ENCODE results near the gene RAPGEF4.
"Not testable (repeated sequence)": the region's sequence is repeated elsewhere in the genome, so short reads cannot be mapped to it uniquely, and the experiment has no call there.

RAPGEF4 gene

DNA sequence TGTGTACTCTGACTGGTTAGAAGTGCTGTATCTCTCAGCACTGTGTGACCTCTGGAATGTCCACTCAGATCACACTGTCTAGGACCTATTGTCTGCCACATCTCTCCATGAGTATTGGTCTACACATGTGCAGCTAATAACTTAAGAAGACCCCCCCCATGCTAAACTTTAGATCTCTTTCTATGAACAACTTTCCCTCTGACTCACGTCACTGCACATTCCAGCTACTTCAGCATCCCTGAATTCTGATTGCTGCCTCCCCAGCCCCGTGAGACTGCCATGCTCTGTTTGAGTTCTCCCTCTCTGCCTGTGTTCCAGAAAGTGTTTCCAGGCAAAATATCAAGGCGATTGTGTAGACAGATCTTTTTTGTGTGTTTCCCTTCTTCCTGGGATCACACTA is 41.8 kb downstream of the RAPGEF4 start:
- Mint-ChIP-seq H3K27me3 (peaks cover 6% of the 10 kb centered on the region), H3K36me3 (ENCODE audit: low read depth) (no peaks in the 10 kb centered on the region), H3K27ac (no peak overlapping the region), H3K9me3 (no peaks in the 10 kb centered on the region), H3K4me1 (ENCODE audit: low read depth) (no peaks in the 10 kb centered on the region), H3K4me3 (no peak overlapping the region)

DNA sequence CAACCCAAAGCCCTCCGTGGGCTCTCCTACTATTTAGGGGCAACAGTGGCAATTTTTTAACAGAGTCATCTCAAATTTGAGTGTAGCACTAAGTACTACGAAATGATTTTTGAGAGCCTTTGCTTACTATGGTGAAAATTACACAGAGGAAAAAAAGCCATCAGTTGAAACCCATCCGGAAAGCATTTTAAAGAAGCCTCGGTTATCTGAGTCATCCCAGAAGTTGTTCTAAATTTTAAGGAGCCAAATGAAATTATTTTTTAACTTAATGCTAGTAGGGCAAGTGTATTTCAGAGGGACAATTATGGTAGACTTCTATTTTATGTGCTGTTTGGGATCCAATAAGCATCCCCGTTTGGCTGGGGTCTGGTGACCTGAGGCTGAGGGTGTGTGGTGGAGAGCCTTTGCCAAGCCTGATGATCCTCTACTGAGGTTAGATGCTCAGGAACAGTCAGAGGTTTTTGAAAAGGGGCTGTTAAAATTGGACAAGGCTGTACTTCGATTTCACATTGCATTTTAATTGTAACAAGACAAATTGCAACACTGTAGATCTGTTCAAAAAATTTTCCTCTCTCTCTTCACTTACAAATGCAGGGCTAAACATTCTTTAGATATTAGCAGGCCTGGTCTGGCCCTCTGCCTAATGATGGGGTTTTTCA is 47.0 kb downstream of the RAPGEF4 start:
- Mint-ChIP-seq H3K9me3 (no peaks in the 10 kb centered on the region), H3K4me3 (no peak overlapping the region), H3K27me3 (peaks cover 10% of the 10 kb centered on the region), H3K27ac (no peak overlapping the region), H3K36me3 (ENCODE audit: low read depth) (no peaks in the 10 kb centered on the region), H3K4me1 (ENCODE audit: low read depth) (no peaks in the 10 kb centered on the region)

DNA sequence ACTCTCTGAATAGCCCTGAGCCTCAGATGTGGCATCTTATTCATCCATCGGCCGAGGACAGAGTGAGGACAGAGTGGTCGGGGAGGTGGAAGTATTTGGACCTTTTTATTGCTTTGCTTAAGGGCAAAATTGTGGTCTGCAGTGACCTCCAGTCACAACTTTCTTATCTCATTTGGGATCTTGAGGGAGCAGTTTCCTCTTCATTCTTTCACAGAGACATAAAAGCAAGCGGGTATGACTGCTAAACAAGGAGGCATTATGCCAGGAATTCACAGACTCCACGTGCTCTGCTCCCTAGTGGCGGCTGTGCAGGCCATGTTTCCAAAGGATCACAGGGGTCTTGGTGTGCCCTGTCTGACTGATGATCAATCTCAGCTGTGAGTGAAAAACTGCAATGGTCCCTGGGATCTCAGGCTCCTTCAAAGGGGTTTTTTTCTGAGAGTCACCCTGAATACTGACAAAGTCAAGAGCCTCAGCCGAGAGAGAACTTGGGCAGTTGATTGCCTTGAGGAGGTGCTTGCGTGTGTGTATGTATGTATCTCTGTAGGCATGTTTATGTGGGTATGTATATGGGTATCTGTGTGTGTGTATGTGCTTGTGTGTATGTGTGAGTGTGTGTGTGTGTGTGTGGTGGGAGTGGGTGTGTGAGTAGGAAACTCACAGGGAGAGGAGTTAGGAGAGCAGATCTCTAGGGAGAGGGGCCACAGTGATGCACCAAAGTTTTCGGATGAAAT is 47.7 kb downstream of the RAPGEF4 start:
- Mint-ChIP-seq H3K4me3 (no peak overlapping the region), H3K9me3 (no peaks in the 10 kb centered on the region), H3K4me1 (ENCODE audit: low read depth) (no peaks in the 10 kb centered on the region), H3K27ac (no peak overlapping the region), H3K27me3 (peaks cover 10% of the 10 kb centered on the region), H3K36me3 (ENCODE audit: low read depth) (no peaks in the 10 kb centered on the region)

DNA sequence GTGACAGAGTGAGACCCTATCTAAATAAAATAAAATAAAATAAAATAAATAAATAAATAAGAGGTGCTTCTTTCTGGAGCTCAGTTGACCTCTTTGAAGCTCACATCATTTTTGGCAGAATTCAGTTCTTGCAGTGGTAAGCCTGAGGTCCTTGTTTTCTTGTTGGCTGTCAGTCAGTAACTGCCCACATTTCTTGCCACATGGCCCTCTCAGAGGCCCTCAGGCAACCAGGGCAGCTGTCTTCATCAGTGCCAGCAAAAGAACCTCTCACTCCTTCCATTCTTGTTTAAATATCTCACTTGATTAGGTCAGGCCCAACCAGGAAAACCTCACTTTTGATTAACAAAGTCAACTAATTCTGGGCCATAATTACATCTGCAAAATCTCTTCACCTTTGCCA is 53.2 kb downstream of the RAPGEF4 start:
- H3K27ac Mint-ChIP-seq = no peak overlapping the region
- no peak overlapping the region for H3K4me3 Mint-ChIP-seq
- H3K27me3 Mint-ChIP-seq = peaks cover 1% of the 10 kb centered on the region
- H3K4me1 Mint-ChIP-seq (ENCODE audit: low read depth) = no peaks in the 10 kb centered on the region
- H3K36me3 Mint-ChIP-seq (ENCODE audit: low read depth) = no peaks in the 10 kb centered on the region
- no peaks in the 10 kb centered on the region for H3K9me3 Mint-ChIP-seq

DNA sequence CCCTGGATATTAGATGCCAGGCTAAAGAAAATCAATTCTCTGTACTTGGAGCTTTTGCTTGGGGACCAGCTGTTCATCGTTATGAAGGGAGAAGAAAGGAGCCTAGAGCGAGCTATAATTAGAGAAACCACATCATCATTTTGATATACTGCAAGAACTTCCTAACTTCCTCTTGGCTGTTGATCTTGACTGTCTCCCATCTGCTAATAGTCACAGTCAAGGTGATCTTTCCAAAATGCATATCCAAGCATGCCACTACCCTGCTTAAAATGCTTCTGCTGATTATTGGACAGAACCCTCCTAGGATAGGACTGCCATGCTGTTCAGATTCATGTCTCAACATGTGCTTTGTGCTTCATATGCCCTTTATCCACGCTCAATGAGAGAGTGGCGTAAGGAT is 54.8 kb downstream of the RAPGEF4 start:
- no peaks in the 10 kb centered on the region for H3K9me3 Mint-ChIP-seq
- no peak overlapping the region for H3K27ac Mint-ChIP-seq
- no peaks in the 10 kb centered on the region for H3K4me1 Mint-ChIP-seq (ENCODE audit: low read depth)
- no peak overlapping the region for H3K4me3 Mint-ChIP-seq
- no peaks in the 10 kb centered on the region for H3K36me3 Mint-ChIP-seq (ENCODE audit: low read depth)
- H3K27me3 Mint-ChIP-seq = peaks cover 3% of the 10 kb centered on the region

DNA sequence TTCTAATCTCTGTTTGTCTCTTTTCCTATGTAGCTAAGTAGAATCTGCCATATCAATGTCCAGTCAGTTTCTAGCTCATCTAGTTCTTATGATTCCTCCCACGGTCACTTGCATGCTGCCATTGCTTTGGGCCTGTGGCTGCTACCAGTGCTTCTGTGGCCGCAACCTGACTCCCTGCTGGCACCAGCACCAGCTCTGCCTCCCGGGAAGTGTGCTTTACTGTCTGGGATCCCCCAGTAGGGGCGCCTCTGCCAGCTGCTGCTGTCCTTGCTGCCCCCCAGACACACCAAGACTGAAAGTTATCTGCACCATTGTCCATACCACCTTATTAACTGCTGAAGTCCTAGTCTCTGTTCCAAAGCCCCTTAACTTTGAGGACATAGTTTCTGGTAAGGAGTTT is 56.3 kb downstream of the RAPGEF4 start:
- H3K36me3 Mint-ChIP-seq (ENCODE audit: low read depth) = no peaks in the 10 kb centered on the region
- H3K27me3 Mint-ChIP-seq = peaks cover 3% of the 10 kb centered on the region
- no peak overlapping the region for H3K4me3 Mint-ChIP-seq
- no peaks in the 10 kb centered on the region for H3K4me1 Mint-ChIP-seq (ENCODE audit: low read depth)
- H3K9me3 Mint-ChIP-seq = no peaks in the 10 kb centered on the region
- no peak overlapping the region for H3K27ac Mint-ChIP-seq

DNA sequence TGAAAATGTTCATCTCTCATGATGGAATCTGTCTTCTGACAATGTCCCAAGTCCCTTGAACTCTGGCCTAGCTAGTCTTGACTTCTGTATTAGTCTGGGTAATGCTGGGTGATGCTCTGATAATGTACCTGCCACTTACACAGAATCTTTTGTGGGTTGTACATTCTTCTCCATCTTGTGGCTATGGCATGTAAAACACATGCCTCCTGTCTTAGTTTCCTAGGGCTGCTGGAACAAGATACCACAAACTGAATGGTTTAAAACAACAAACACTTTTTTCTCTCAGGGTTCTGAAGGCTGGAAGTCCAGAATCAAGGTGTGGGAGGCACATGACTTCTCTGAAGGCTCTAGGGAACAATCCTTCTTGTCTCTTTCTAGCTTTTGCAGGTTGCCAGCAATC is 57.1 kb downstream of the RAPGEF4 start:
- H3K4me3 Mint-ChIP-seq = no peak overlapping the region
- H3K27ac Mint-ChIP-seq = no peak overlapping the region
- H3K27me3 Mint-ChIP-seq = peaks cover 3% of the 10 kb centered on the region
- H3K9me3 Mint-ChIP-seq = no peaks in the 10 kb centered on the region
- no peaks in the 10 kb centered on the region for H3K36me3 Mint-ChIP-seq (ENCODE audit: low read depth)
- no peaks in the 10 kb centered on the region for H3K4me1 Mint-ChIP-seq (ENCODE audit: low read depth)

DNA sequence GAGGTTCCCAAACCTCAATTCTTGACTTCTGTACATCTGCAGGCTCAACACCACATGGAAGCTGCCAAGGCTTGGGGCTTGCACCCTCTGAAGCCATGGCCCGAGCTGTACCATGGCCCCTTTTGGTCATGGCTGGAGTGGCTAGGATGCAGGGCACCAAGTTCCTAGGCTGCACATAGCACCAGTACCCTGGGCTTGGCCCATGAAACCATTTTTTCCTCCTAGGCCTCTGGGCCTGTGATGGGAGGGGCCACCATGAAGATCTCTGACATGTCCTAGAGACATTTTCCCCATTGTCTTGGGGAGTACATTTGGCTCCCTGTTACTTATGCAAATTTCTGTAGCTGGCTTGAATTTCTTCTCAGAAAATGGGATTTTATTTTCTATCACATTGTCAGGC is 67.7 kb downstream of the RAPGEF4 start:
- H3K27ac Mint-ChIP-seq; H3K4me1 Mint-ChIP-seq (ENCODE audit: low read depth); H3K36me3 Mint-ChIP-seq (ENCODE audit: low read depth); H3K4me3 Mint-ChIP-seq; H3K27me3 Mint-ChIP-seq: not testable (repeated sequence)
- peaks cover 16% of the 10 kb centered on the region for H3K9me3 Mint-ChIP-seq

DNA sequence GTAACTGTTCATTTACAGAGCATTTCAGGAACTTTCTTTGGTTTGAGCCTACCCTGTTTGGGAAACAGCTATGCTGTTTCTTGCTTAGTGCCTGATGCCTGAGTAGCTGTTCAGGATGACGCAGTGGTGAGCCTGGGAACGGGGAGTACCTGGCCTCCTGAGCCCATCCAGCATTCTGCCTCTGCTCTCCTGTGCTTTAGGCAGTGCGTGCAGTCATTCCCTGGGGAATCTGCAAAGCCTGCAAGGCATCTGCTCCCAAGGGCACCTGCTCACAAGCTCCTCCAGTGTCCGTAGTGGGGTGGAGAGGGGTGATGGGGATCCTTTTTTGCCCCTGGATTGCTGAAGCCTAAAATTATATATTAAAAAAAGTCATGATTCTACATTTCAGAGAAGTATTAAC is 68.8 kb downstream of the RAPGEF4 start:
- H3K4me1 Mint-ChIP-seq (ENCODE audit: low read depth) = no peaks in the 10 kb centered on the region
- no peak overlapping the region for H3K4me3 Mint-ChIP-seq
- no peaks in the 10 kb centered on the region for H3K27me3 Mint-ChIP-seq
- peaks cover 16% of the 10 kb centered on the region for H3K9me3 Mint-ChIP-seq
- no peak overlapping the region for H3K27ac Mint-ChIP-seq
- no peaks in the 10 kb centered on the region for H3K36me3 Mint-ChIP-seq (ENCODE audit: low read depth)

DNA sequence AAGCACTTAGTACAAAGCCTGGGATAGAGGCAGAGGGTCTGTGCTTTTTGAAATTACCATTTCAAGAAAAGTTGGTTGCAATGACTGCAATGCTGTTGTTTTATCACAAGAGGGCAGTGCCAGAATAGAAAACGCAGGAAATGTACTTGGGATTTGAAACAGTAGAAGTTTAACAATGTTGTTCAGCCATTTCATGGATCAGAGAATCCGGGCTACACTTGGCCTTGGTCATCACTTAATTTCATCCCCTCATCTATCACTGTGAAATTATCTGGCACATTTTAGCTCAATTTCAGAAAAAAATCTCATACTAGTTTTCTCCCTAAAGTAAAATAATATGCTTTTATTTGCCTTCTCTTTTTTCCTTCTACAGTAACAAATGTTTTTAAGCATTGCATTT is 70.8 kb downstream of the RAPGEF4 start:
- Mint-ChIP-seq H3K36me3 (ENCODE audit: low read depth) (no peaks in the 10 kb centered on the region), H3K4me3 (no peak overlapping the region), H3K27ac (no peak overlapping the region), H3K27me3 (peaks cover 3% of the 10 kb centered on the region), H3K9me3 (peaks cover 16% of the 10 kb centered on the region), H3K4me1 (ENCODE audit: low read depth) (no peaks in the 10 kb centered on the region)

DNA sequence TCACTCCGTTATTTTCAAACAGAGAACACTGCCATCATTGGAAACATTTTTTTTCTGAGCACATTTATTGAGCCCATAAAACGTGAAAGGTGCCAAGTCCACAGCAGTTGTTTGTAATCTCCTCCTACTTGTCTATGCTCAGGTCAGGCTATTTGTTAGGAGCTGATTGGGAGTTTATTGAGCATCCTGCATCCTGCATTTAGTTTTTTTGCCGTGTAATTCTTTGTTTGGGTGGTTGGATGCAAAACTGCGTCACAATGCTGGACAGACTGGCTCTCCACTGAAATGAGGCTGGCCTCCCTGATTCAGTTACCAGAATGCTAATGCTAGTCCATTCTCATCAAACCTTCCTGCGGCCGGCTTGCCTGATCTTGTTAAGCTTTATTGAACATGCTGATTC is 71.4 kb downstream of the RAPGEF4 start:
- no peak overlapping the region for H3K4me3 Mint-ChIP-seq
- peaks cover 13% of the 10 kb centered on the region for H3K9me3 Mint-ChIP-seq
- H3K36me3 Mint-ChIP-seq (ENCODE audit: low read depth) = no peaks in the 10 kb centered on the region
- H3K27ac Mint-ChIP-seq = no peak overlapping the region
- peaks cover 3% of the 10 kb centered on the region for H3K27me3 Mint-ChIP-seq
- no peaks in the 10 kb centered on the region for H3K4me1 Mint-ChIP-seq (ENCODE audit: low read depth)

DNA sequence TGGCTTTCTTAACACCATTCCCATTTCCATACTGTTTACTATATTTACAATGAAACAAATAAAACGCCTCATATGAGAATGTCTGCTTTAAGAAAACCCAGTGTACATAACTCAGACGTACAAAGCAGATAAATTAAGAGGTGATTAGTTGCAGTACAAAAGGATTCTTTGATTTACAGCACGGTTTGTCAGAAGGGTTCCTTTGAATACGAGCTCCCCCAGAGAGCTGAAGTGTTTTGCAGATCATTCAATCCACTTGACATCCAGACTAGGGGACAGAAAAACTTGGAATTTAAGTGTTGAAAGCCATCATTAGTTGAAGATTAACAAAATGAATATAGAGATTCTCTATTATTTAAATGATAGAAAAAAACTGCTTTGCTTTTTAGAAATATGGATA is 72.5 kb downstream of the RAPGEF4 start:
- no peak overlapping the region for H3K4me3 Mint-ChIP-seq
- no peaks in the 10 kb centered on the region for H3K36me3 Mint-ChIP-seq (ENCODE audit: low read depth)
- H3K27ac Mint-ChIP-seq = no peak overlapping the region
- peaks cover 1% of the 10 kb centered on the region for H3K9me3 Mint-ChIP-seq
- no peaks in the 10 kb centered on the region for H3K4me1 Mint-ChIP-seq (ENCODE audit: low read depth)
- peaks cover 7% of the 10 kb centered on the region for H3K27me3 Mint-ChIP-seq

DNA sequence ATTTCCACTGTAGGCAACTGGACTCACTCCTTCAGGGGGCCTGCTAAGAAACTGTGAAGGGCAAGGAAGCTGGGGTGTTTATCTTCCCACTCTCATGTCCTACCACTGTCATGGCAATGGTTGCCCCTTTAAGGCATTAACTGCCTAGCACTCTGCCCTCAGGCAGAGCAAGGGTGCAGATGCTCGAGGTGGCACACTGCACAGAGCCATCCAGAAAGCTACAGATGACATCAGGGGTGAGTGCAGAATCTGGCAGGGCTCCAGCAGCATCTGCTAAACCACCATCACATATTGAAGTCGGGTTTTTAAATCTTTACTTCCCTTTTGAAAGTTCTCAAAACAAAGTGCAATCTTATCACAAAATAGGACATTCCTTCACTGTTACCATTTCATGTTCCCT is 75.4 kb downstream of the RAPGEF4 start:
- Mint-ChIP-seq H3K27ac (no peak overlapping the region), H3K27me3 (peaks cover 7% of the 10 kb centered on the region), H3K4me1 (ENCODE audit: low read depth) (no peaks in the 10 kb centered on the region), H3K9me3 (no peaks in the 10 kb centered on the region), H3K4me3 (no peak overlapping the region), H3K36me3 (ENCODE audit: low read depth) (no peaks in the 10 kb centered on the region)

DNA sequence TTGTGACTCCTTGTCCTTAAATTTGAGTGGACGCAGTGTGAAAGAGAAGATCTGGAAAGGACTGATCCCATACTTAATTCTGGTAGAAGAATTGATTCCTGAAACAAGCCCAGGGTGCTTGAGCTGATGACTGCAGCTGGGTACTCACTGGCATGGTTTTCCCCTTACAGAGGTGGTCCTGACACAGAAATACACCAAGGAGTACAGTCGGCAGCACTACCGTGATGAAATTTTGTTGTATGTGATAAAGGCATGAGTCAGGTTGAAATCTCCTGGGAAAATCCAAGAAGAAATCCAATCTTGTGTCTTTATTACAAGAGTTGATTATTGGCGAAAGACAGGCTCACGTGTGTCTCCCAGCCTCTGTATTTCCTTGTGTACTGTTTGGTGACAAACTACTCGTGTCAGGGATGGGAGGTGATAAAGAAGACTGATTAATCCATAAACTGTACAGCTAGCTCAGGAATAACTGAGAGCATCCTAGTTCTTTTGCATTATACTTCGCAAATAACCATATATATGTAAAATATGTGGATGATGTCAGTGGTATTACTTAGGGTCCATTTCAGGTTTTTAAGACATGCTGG is 76.6 kb downstream of the RAPGEF4 start:
- no peak overlapping the region for H3K27ac Mint-ChIP-seq
- H3K27me3 Mint-ChIP-seq = peaks cover 7% of the 10 kb centered on the region
- no peaks in the 10 kb centered on the region for H3K4me1 Mint-ChIP-seq (ENCODE audit: low read depth)
- no peak overlapping the region for H3K4me3 Mint-ChIP-seq
- H3K9me3 Mint-ChIP-seq = no peaks in the 10 kb centered on the region
- H3K36me3 Mint-ChIP-seq (ENCODE audit: low read depth) = no peaks in the 10 kb centered on the region

DNA sequence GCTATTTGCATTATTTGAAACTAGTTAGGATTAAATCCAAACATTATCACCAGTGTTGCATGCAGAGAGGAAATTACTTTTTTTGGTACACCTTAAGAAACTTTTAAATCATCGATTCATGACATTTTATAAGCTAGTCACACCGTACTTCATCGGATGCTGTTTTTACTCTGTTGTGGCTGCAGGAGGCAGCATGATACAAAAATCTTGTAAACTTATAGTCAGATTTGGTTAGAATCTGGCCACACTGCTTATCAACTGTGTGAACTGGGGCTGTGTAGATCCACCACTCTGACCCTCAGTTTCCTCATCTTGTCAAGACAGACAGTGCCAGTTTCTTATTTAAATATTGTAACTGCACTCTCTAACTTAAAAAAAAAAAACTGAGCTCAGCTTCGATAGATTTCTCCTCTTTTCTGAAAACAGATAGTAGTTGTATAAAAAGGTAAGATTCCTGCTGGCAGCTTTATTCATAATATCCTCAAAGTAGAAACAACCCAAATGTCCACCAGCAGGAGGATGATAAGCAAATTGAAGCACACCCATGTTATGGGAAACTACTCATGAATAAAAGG is 77.8 kb downstream of the RAPGEF4 start:
- no peaks in the 10 kb centered on the region for H3K9me3 Mint-ChIP-seq
- H3K4me1 Mint-ChIP-seq (ENCODE audit: low read depth) = no peaks in the 10 kb centered on the region
- H3K27ac Mint-ChIP-seq = no peak overlapping the region
- H3K4me3 Mint-ChIP-seq = no peak overlapping the region
- H3K27me3 Mint-ChIP-seq = peaks cover 7% of the 10 kb centered on the region
- no peaks in the 10 kb centered on the region for H3K36me3 Mint-ChIP-seq (ENCODE audit: low read depth)

Measured in stimulated activated naive CD8-positive, alpha-beta T cell treated with anti-CD3 and anti-CD28 coated beads, Interleukin-15, Interleukin-2, amounts not matched to agents 100 ng/mL and 50 ng/mL, for 24 hours (primary cell).